ENCODE results near the gene KCNK4.

The KCNK4 gene

GRCh38 chr11:64299847-64300648 is 8.9 kb downstream of the KCNK4 start, which contains the start of gene CATSPERZ:
Gene CATSPERZ, plus strand, starts transcription at chr11:64300358. Its CDS starts 53 bp downstream, at chr11:64300411.
- no peak for DNase-seq (ENCODE audit: low read depth)
- TF ChIP-seq, protein P1, sequence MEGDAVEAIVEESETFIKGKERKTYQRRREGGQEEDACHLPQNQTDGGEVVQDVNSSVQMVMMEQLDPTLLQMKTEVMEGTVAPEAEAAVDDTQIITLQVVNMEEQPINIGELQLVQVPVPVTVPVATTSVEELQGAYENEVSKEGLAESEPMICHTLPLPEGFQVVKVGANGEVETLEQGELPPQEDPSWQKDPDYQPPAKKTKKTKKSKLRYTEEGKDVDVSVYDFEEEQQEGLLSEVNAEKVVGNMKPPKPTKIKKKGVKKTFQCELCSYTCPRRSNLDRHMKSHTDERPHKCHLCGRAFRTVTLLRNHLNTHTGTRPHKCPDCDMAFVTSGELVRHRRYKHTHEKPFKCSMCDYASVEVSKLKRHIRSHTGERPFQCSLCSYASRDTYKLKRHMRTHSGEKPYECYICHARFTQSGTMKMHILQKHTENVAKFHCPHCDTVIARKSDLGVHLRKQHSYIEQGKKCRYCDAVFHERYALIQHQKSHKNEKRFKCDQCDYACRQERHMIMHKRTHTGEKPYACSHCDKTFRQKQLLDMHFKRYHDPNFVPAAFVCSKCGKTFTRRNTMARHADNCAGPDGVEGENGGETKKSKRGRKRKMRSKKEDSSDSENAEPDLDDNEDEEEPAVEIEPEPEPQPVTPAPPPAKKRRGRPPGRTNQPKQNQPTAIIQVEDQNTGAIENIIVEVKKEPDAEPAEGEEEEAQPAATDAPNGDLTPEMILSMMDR (IDR thresholded peaks at IDR 0.05; ENCODE audit: low read length, missing control alignments) = no peak

DNA sequence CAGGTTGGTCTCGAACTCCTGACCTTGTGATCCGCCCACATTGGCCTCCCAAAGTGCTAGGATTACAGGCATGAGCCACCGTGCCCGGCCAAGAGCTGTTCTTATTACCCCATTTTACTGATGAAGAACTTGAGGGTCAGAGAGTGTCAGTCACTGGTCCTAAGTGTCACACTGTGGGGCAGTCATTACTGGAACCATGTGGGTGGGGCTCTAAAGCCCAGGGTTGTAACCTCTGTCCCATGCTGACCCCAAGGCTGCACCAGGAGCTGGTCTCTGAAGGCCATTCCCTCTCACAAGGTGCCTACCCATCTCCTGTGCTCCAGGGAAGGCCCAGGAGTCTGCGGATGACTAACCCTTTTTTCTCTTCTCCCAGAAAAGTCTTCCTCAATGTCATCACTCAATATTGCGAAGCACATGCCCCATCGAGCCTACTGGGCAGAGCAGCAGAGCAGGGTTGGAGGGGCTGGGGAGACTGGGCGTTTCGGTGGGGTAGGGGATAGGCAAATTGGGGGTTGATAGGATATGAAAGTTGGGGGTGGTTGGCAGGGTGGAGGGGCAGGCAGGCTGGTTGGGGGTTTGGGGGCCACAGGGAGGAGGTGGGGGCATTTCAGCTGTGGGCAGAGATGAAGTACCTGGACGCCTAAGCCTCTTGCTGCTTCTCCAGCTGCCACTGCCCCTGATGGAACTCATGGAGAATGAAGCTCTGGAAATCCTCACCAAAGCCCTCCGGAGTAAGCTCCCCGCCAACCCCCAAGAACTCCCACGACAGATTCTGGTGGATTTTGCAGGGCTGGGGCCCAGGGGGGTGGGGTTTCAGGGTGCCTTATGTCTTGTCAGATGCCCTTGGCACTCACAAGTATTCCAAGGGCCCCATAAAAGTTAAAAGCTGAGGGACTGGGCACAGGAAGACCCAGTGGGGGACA is 12.3 kb downstream of the KCNK4 start:
- no peak overlapping the region for H3K4me3 ChIP-seq (replicated peaks; ENCODE audit: low read depth, low read length)
- TF ChIP-seq, protein P1 (IDR thresholded peaks at IDR 0.05; ENCODE audit: low read length, missing control alignments) = no peak
- DNase-seq (ENCODE audit: low read depth) = no peak

More at GRCh38 chr11:64299847-64300648, 8.9 kb downstream of the KCNK4 start, which contains the start of gene CATSPERZ:
- peak within 1 kb of the TSS; percentile 40 for H3K4me3 ChIP-seq (replicated peaks; ENCODE audit: low read depth, low read length)

GRCh38 chr11:64304032-64304315 is 12.9 kb downstream of the KCNK4 start:
- TF ChIP-seq, protein P1 (IDR thresholded peaks at IDR 0.05; ENCODE audit: low read length, missing control alignments) = no peak
- H3K4me3 ChIP-seq (replicated peaks; ENCODE audit: low read depth, low read length) = peak overlapping the region; percentile 68
- no peak for DNase-seq (ENCODE audit: low read depth)

DNA sequence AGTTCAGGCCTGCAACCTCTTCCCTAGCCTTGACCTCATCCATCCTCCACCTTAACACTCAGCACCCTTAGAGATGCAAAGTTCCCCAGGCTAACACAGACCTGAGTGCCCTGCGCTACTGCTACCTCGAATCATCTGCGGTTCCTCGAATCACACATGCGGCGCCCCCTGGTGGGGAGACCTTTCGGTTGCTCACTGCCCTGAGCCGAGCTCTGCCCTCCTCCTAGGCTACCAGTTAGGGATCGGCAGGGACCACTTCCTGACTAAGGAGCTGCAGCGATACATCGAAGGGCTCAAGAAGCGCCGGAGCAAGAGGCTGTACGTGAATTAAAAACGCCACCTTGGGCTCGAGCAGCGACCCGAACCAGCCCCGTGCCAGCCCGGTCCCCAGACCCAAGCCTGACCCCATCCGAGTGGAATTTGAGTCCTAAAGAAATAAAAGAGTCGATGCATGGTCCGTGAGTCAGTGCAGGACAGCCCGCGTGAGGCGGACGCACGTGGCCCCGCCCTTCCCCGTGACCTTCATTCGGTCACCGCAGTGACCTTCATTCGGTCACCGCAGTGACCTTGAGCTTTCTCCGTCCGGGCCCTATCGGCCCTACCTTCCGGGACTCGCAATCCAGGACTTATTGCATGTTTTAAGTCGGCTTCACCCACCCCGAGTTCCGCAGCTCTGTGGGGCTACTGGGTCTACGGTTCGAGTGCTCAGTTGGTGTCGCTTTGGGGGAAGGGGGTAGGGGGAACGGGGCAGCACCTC is 13.4 kb downstream of the KCNK4 start:
- TF ChIP-seq, protein P1 (IDR thresholded peaks at IDR 0.05; ENCODE audit: low read length, missing control alignments) = peak; percentile 82
- H3K4me3 ChIP-seq (replicated peaks; ENCODE audit: low read depth, low read length) = peak overlapping the region; percentile 68
- peak; percentile 92 for DNase-seq (ENCODE audit: low read depth)

GRCh38 chr11:64305075-64305690 is 14.1 kb downstream of the KCNK4 start, which contains the start of gene ESRRA:
Gene ESRRA, plus strand, starts transcription at chr11:64305524. Its CDS starts 1,656 bp downstream, at chr11:64307180.
- DNase-seq (ENCODE audit: low read depth) = peak; percentile 98
- peak within 1 kb of the TSS; percentile 74 for H3K4me3 ChIP-seq (replicated peaks; ENCODE audit: low read depth, low read length)
- TF ChIP-seq, protein P1 (IDR thresholded peaks at IDR 0.05; ENCODE audit: low read length, missing control alignments) = no peak

Data from fibroblast of pulmonary artery (primary cell).